HEK293 (cell line): ENCODE measurements around the gene EFCAB10.
"Not testable (repeated sequence)": the region's sequence is repeated elsewhere in the genome, so short reads cannot be mapped to it uniquely, and the experiment has no call there.

Experiments used
- CTCF ChIA-PET: fragments of 350-600 bp; formaldehyde crosslinking; extraction: SDS; loops from one replicate; lab custom pipeline; 2021; ENCODE audit warnings: antibody characterized with exemption; lab: Yijun Ruan, JAX
- POLR2A ChIA-PET: fragments of 300-600 bp; formaldehyde crosslinking; extraction: SDS; loops from one replicate; lab custom pipeline; 2020; ENCODE audit warnings: antibody characterized with exemption, inconsistent platforms; lab: Yijun Ruan, JAX
- H3K27ac ChIP-seq: fragments of 200-500 bp; sonication (Bioruptor generic); 2 replicates; pipeline ENCODE4 v1.5.1; 2014; ENCODE audit warnings: low read depth, low read length, control low read depth, inconsistent platforms; ENCODE audit errors: extremely low read depth
- H3K36me3 ChIP-seq, 2 experiments: fragments of 200-500 bp in 1 of 2; sonication (Bioruptor generic) in 1 of 2; 1 replicate in 1 of 2; 2 replicates in 1 of 2; pipeline ENCODE4 v1.5.1; 2014 to 2017; ENCODE audit warnings: inconsistent platforms in 2 of 2, low read length in 2 of 2; ENCODE audit not compliant: control insufficient read depth in 2 of 2, insufficient read depth in 1 of 2
- H3K4me1 ChIP-seq: fragments of 200-500 bp; sonication (Bioruptor generic); 2 replicates; pipeline ENCODE4 v1.5.1; 2014; ENCODE audit warnings: mild to moderate bottlenecking, low read length, inconsistent platforms; ENCODE audit not compliant: control insufficient read depth, insufficient read depth
- H3K4me3 ChIP-seq: 2 replicates; pipeline ENCODE4 v1.5.1; 2011; ENCODE audit warnings: low read depth, mild to moderate bottlenecking, control low read depth, low read length, moderate library complexity
- H3K9me3 ChIP-seq: fragments of 200-500 bp; sonication (Bioruptor generic); 2 replicates; pipeline ENCODE4 v1.5.1; 2014; ENCODE audit warnings: low read depth, low read length, inconsistent platforms; ENCODE audit not compliant: control insufficient read depth, insufficient read depth
- GLI2 ChIP-seq: fragments of 450-650 bp; formaldehyde crosslinking; IDR thresholded peaks from 2 replicates; pipeline ENCODE4; 2017; ENCODE audit warnings: missing biosample characterization, missing genetic modification characterization, low read depth, borderline replicate concordance
- ZBTB1 ChIP-seq: fragments of 450-650 bp; formaldehyde crosslinking; IDR thresholded peaks from 2 replicates; pipeline ENCODE4 v1.5.1; 2016; ENCODE audit warnings: missing biosample characterization, missing genetic modification characterization
- ZBTB8A ChIP-seq: fragments of 450-650 bp; formaldehyde crosslinking; IDR thresholded peaks from 2 replicates; pipeline ENCODE4 v1.5.1; 2016; ENCODE audit warnings: missing biosample characterization, missing genetic modification characterization
- ZNF138 ChIP-seq: fragments of 450-650 bp; formaldehyde crosslinking; IDR thresholded peaks from 2 replicates; pipeline ENCODE4 v1.5.1; 2016; ENCODE audit warnings: missing biosample characterization, missing genetic modification characterization, borderline replicate concordance
- ZNF140 ChIP-seq: fragments of 450-650 bp; formaldehyde crosslinking; IDR thresholded peaks from 2 replicates; pipeline ENCODE4 v1.5.1; 2016; ENCODE audit warnings: missing biosample characterization, missing genetic modification characterization
- ZNF19 ChIP-seq: fragments of 450-650 bp; formaldehyde crosslinking; IDR thresholded peaks from 2 replicates; pipeline ENCODE4; 2016; ENCODE audit warnings: missing biosample characterization, missing genetic modification characterization, low read depth
- ZNF202 ChIP-seq: fragments of 450-650 bp; formaldehyde crosslinking; IDR thresholded peaks from 2 replicates; pipeline ENCODE4 v1.5.1; 2016; ENCODE audit warnings: missing biosample characterization, missing genetic modification characterization, borderline replicate concordance
- ZNF266 ChIP-seq: fragments of 450-650 bp; formaldehyde crosslinking; IDR thresholded peaks from 2 replicates; pipeline ENCODE4 v1.5.1; 2016; ENCODE audit warnings: missing biosample characterization, missing genetic modification characterization, low read depth
- ZNF292 ChIP-seq: fragments of 450-650 bp; formaldehyde crosslinking; IDR thresholded peaks from 2 replicates; pipeline ENCODE4 v1.5.1; 2016; ENCODE audit warnings: low read depth, missing biosample characterization, missing genetic modification characterization, borderline replicate concordance
- ZNF341 ChIP-seq: fragments of 450-650 bp; formaldehyde crosslinking; IDR thresholded peaks from 2 replicates; pipeline ENCODE4; 2016; ENCODE audit warnings: low read depth, missing biosample characterization, missing genetic modification characterization
- ZNF354C ChIP-seq: fragments of 450-650 bp; formaldehyde crosslinking; IDR thresholded peaks from 2 replicates; pipeline ENCODE4 v1.5.1; 2016; ENCODE audit warnings: missing biosample characterization, missing genetic modification characterization, low read depth, borderline replicate concordance
- ZNF394 ChIP-seq: fragments of 450-650 bp; formaldehyde crosslinking; IDR thresholded peaks from 2 replicates; pipeline ENCODE4 v1.5.1; 2016; ENCODE audit warnings: missing biosample characterization, missing genetic modification characterization, mild to moderate bottlenecking, moderate library complexity, borderline replicate concordance
- ZNF404 ChIP-seq: fragments of 450-650 bp; formaldehyde crosslinking; IDR thresholded peaks from 2 replicates; pipeline ENCODE4 v1.5.1; 2017; ENCODE audit warnings: missing biosample characterization, missing genetic modification characterization
- ZNF510 ChIP-seq: fragments of 450-650 bp; formaldehyde crosslinking; IDR thresholded peaks from 2 replicates; pipeline ENCODE4 v1.5.1; 2018; ENCODE audit warnings: mild to moderate bottlenecking, missing genetic modification characterization, missing biosample characterization; ENCODE audit not compliant: insufficient replicate concordance
- ZNF518A ChIP-seq: fragments of 450-650 bp; formaldehyde crosslinking; conservative IDR thresholded peaks from 2 replicates; pipeline ENCODE4 v1.5.1; 2016; ENCODE audit warnings: low read depth, missing biosample characterization, missing genetic modification characterization
- ZNF555 ChIP-seq: fragments of 450-650 bp; formaldehyde crosslinking; conservative IDR thresholded peaks from 2 replicates; pipeline ENCODE4 v1.5.1; 2017; ENCODE audit warnings: missing biosample characterization, mild to moderate bottlenecking, missing genetic modification characterization, inconsistent platforms
- ZNF560 ChIP-seq: fragments of 450-650 bp; formaldehyde crosslinking; IDR thresholded peaks from 2 replicates; pipeline ENCODE4 v1.5.1; 2017; ENCODE audit warnings: missing biosample characterization, missing genetic modification characterization, borderline replicate concordance
- ZNF623 ChIP-seq: fragments of 450-650 bp; formaldehyde crosslinking; IDR thresholded peaks from 2 replicates; pipeline ENCODE4 v1.5.1; 2016; ENCODE audit warnings: missing biosample characterization, missing genetic modification characterization
- ZNF629 ChIP-seq: fragments of 450-650 bp; formaldehyde crosslinking; IDR thresholded peaks from 2 replicates; pipeline ENCODE4 v1.5.1; 2017; ENCODE audit warnings: missing biosample characterization, missing genetic modification characterization
- ZNF639 ChIP-seq: fragments of 450-650 bp; formaldehyde crosslinking; IDR thresholded peaks from 2 replicates; pipeline ENCODE4 v1.5.1; 2016; ENCODE audit warnings: missing biosample characterization, missing genetic modification characterization
- ZNF664 ChIP-seq: fragments of 450-650 bp; formaldehyde crosslinking; IDR thresholded peaks from 2 replicates; pipeline ENCODE4 v1.5.1; 2016; ENCODE audit warnings: missing biosample characterization, missing genetic modification characterization
- ZXDB ChIP-seq: fragments of 450-650 bp; formaldehyde crosslinking; IDR thresholded peaks from 2 replicates; pipeline ENCODE4 v1.5.1; 2016; ENCODE audit warnings: missing biosample characterization, missing genetic modification characterization
- TF ChIP-seq, protein P1 (sequence below): fragments of 450-650 bp; formaldehyde crosslinking; IDR thresholded peaks from 2 replicates; pipeline ENCODE4 v1.5.1; 2016; ENCODE audit warnings: missing biosample characterization, missing genetic modification characterization
- TF ChIP-seq, protein P2 (sequence below): fragments of 450-650 bp; formaldehyde crosslinking; IDR thresholded peaks from 2 replicates; pipeline ENCODE4 v1.5.1; 2016; ENCODE audit warnings: missing biosample characterization, missing genetic modification characterization

The EFCAB10 gene

DNA sequence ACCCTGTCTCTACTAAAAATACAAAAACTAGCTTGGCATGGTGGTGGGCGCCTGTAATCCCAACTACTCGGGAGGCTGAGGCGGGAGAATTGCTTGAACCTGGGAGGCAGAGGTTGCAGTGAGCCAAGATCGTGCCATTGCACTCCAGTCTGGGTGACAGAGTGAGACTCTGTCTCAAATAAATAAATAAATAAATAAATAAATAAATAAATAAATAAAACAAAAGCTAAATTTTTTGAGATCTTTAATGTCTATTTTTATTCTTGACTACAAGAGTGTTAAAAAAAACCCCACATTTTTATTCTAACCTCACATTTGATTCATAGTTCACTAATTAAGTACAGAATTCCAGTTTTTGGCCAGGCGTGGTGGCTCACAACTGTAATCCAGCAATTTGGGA, 53.6 kb downstream of the EFCAB10 start:
- CTCF ChIA-PET, H3K9me3 ChIP-seq, H3K4me3 ChIP-seq: not testable (repeated sequence)
- TF ChIP-seq ZNF404 (tag by site-specific recombination) = peak; percentile 52; the same call in 1 of the 2 replicates
- TF ChIP-seq ZNF510 (tag by site-specific recombination) = peak; percentile 69
- peak; percentile 59 for TF ChIP-seq ZNF664 (tag by site-specific recombination)
- TF ChIP-seq ZBTB8A (tag by site-specific recombination) = peak; percentile 71
- 0 out of 2 replicates have a peak, but pooled peaks have one; percentile 71 for TF ChIP-seq ZNF292
- TF ChIP-seq ZNF354C = 0 out of 2 replicates have a peak, but pooled peaks have one; percentile 50
- 0 out of 2 replicates have a peak, but pooled peaks have one; percentile 56 for TF ChIP-seq ZNF140 (tag by site-specific recombination)
- TF ChIP-seq ZBTB1 (tag by site-specific recombination) = 0 out of 2 replicates have a peak, but pooled peaks have one; percentile 63
- 0 out of 2 replicates have a peak, but pooled peaks have one; percentile 67 for TF ChIP-seq ZNF202 (tag by site-specific recombination)
- 0 out of 2 replicates have a peak, but pooled peaks have one; percentile 14 for TF ChIP-seq ZNF19 (tag by site-specific recombination)
- TF ChIP-seq, protein P1, sequence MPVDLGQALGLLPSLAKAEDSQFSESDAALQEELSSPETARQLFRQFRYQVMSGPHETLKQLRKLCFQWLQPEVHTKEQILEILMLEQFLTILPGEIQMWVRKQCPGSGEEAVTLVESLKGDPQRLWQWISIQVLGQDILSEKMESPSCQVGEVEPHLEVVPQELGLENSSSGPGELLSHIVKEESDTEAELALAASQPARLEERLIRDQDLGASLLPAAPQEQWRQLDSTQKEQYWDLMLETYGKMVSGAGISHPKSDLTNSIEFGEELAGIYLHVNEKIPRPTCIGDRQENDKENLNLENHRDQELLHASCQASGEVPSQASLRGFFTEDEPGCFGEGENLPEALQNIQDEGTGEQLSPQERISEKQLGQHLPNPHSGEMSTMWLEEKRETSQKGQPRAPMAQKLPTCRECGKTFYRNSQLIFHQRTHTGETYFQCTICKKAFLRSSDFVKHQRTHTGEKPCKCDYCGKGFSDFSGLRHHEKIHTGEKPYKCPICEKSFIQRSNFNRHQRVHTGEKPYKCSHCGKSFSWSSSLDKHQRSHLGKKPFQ (tag by site-specific recombination) = 0 out of 2 replicates have a peak, but pooled peaks have one; percentile 23
- 0 out of 2 replicates have a peak, but pooled peaks have one; percentile 54 for TF ChIP-seq ZXDB (tag by site-specific recombination)
- peak; percentile 75 for TF ChIP-seq ZNF266 (tag by site-specific recombination)
- TF ChIP-seq ZNF138 (tag by site-specific recombination) = 0 out of 2 replicates have a peak, but pooled peaks have one; percentile 12
- 0 out of 2 replicates have a peak, but pooled peaks have one; percentile 33 for TF ChIP-seq ZNF639 (tag by site-specific recombination)
- TF ChIP-seq ZNF623 = peak; percentile 72
- peak; percentile 80 for TF ChIP-seq ZNF555 (tag by site-specific recombination)
- TF ChIP-seq GLI2 (tag by site-specific recombination) = peak; percentile 21; the same call in 1 of the 2 replicates
- TF ChIP-seq ZNF518A = peak; percentile 86
- TF ChIP-seq, protein P2, sequence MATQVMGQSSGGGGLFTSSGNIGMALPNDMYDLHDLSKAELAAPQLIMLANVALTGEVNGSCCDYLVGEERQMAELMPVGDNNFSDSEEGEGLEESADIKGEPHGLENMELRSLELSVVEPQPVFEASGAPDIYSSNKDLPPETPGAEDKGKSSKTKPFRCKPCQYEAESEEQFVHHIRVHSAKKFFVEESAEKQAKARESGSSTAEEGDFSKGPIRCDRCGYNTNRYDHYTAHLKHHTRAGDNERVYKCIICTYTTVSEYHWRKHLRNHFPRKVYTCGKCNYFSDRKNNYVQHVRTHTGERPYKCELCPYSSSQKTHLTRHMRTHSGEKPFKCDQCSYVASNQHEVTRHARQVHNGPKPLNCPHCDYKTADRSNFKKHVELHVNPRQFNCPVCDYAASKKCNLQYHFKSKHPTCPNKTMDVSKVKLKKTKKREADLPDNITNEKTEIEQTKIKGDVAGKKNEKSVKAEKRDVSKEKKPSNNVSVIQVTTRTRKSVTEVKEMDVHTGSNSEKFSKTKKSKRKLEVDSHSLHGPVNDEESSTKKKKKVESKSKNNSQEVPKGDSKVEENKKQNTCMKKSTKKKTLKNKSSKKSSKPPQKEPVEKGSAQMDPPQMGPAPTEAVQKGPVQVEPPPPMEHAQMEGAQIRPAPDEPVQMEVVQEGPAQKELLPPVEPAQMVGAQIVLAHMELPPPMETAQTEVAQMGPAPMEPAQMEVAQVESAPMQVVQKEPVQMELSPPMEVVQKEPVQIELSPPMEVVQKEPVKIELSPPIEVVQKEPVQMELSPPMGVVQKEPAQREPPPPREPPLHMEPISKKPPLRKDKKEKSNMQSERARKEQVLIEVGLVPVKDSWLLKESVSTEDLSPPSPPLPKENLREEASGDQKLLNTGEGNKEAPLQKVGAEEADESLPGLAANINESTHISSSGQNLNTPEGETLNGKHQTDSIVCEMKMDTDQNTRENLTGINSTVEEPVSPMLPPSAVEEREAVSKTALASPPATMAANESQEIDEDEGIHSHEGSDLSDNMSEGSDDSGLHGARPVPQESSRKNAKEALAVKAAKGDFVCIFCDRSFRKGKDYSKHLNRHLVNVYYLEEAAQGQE (tag by site-specific recombination) = peak; percentile 60
- TF ChIP-seq ZNF560 (tag by site-specific recombination) = peak; percentile 74; the same call in 1 of the 2 replicates
- TF ChIP-seq ZNF394 (tag by site-specific recombination) = peak; percentile 93
- TF ChIP-seq ZNF341 (tag by site-specific recombination) = peak; percentile 23; the same call in 1 of the 2 replicates
- peak; percentile 46 for TF ChIP-seq ZNF629 (tag by site-specific recombination)

More for the DNA sequence above, 53.6 kb downstream of the EFCAB10 start:
- POLR2A ChIA-PET, H3K4me1 ChIP-seq, H3K36me3 ChIP-seq, H3K27ac ChIP-seq: not testable (repeated sequence)
